GM21825 (cell line): ENCODE measurements around the gene ADAMTS6.

Experiments used
- ATAC-seq: cut with Tn5 transposase; IDR thresholded peaks from one replicate; pipeline ENCODE4 v1.9.1; 2021; ENCODE audit warnings: mild to moderate bottlenecking, moderate library complexity; ENCODE audit not compliant: unreplicated experiment

The ADAMTS6 gene

DNA sequence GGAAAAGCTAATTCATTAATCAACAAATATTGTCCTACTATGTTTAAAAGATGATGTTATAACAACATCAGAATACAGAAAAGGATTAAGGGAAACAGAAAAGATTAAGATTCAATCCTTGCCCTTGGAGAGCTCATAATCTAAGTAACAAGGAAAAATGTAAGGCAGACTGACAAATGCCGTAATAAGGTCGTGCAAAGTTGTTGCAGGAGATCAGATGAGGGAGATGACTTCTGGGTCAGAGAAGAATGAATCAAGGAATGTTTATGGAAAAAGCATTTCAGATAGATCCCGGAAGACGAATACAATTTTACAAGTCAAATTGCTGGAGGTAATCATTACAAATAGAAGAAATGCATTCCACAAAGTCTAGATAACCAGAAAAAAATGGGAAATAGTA, 6.4 kb downstream of the ADAMTS6 start:
- no peak for ATAC-seq

DNA sequence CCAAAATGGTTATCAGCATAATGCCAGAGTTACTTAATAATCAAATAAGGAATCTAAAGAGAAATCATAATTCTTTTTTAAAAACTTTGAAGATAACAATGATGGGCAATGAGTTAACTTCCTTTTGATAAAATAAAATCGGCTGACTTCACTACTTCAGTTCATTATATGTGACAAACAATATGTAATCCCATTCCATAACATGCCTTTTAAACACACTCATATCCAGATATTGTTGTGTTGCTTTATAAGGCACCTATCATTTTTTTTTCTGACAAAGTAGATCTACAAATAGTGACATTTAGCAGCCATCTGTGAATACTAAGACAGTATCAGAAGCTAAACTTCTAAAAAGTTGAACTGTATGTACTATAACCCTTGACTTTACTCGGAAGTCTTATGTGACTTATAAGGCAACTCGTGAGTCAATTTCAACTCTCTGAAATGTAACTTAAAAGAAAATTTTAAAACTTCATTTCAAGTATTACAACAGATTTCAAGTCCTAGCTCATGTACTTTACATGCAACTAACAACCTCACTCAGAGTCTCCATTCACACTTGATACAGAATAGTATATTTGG, 7.5 kb downstream of the ADAMTS6 start:
- ATAC-seq = no peak

DNA sequence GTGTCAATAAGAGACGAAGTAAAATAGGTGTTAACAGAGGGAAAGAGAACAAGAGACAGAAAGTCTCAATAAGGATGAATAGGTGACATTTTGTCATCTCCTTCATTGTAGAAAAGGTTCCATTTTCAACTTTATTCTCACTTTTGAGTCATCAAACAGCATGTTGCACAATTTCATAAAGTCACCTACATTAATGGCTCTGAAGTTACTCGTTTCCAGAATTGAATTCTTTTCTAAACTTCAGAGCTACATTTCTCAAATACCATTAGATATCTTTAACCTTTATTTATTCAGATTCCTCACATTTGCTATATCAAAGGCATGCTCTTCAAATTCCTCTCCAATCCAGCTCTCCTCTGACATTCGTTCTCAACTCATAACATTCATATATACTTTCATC, 13.1 kb downstream of the ADAMTS6 start:
- ATAC-seq = no peak

DNA sequence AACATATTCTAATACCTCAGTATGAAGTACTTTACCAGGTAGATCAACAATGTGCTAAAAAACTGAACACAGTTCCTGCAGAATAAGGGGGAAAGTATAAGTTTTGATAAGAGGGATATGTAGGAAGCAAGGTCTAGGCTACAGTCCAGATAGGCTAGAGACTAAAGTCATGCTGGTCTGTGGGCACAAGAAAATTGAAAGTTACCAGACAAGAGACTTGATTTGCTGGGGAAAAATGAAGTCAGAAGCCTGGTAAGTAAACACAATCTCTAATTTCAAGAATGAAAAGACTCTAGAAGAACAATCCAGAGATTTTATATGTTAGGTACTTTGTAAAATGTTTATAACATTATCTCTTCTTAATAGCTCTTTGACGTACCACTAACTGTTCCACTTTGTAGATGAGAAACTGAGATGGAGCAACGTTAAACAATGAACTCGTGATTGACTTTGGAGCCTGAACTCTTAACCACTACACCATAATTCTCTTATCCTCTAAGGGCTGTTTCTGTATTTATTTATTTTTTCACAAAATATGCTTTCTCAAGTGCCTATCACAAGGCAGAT, 19.5 kb downstream of the ADAMTS6 start:
- ATAC-seq = no peak

DNA sequence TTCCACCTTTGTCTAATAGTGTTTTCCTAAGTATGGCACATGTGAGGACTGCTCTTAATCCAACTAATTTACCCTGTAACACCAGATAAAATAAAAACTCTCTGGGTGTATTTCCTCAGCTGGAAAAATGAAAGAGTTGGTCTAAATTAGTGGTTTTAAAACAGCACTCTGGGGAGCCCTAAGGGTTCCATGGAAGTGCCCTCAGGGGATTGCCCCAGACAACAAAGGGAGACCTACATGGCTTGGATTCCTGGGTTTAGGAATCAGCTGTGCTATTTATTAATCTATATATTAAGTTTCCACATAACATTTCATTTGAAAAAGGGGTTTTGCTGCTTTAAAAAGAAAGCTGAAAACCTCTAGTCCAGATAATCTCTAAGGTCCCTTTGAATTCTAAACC, 20.2 kb downstream of the ADAMTS6 start:
- no peak for ATAC-seq

DNA sequence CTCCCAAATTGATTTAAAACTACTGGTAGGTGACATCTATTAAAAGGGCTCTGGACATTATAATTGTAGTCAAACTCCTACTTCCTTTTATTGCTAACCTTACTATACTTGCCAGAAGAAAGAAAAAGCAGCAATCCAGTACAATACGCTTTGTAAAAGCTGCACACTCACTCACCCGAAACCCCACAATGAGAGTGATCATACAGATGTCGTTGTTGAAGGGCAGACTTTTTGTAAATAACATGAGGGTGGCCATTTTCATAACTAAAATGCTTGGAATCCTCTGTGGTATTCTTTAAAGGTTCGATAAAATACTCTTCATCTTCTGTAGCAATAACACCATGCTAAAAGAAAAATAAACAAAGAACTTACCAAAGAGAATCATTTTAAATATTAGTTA, 21.7 kb downstream of the ADAMTS6 start:
- no peak for ATAC-seq

DNA sequence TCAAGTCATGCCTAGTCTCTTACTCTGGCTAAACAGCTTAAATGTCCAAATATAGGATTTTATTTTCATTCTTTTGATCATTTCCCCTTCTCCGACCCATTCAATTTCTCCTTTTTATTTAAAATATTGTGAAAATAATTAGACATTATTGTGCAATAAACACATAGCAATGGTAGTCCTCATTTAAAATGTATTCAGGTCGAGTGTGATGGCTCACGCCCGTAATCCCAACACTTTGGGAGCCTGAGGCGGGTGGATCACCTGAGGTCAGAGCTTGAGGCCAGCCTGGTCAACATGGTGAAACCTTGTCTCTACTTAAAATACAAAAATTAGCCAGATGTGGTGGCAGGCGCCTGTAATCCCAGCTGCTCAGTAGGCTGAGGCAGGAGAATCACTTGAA, 26.7 kb downstream of the ADAMTS6 start:
- ATAC-seq = no peak

DNA sequence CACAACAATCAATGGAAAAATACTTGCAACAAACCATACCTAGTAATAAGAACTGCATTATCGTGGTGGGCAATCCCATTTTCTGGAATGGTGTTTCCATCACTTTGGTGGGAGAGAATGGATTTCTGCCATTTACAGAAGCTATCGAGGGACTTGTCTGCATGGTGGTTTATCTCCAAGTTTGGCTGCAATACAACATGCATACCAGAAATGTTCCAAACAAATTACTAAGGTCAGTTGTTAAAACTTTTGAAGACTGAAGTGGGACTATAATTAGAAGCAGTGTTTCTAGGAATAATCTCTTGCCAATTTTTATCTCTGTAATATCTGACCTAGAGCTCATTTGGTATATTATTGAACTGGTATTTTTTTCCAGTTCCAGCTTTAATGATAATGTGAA, 30.3 kb downstream of the ADAMTS6 start:
- ATAC-seq = no peak

DNA sequence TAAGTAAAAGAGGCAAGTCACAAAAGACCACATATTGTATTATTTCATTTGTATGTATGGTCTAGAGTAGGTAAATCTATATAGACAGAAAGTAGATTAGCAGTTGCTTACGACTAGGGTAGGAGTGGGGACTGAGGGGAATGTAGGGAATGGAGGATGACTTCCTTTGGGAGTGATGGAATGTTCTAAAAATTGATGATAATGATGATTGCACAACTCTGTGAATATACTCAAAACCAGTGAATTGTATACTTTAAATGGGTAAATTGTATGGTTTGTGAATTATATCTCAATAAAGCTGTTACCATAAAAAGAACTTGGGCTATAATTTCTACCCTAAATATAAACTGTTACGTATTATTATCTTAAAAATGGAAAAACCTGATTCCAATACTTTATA, 35.0 kb downstream of the ADAMTS6 start:
- no peak for ATAC-seq

DNA sequence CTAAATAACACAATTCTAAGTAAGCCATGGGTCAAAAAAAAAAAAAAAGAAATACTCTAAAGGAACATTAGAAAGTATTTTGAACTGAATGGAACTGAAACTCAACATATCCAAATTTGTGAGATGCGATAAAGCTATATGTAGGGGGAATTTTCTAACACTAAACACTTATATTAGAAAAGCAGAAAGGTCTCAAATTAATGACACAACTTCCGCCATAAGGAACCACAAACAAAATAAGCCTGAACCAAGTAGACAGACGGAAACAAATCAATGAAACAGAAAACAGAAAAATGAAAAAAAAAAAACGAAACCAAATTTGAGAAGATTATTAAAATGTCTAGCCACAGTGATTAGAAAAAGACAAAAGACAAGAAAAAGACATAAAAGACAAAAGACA, 39.9 kb downstream of the ADAMTS6 start:
- no peak for ATAC-seq

DNA sequence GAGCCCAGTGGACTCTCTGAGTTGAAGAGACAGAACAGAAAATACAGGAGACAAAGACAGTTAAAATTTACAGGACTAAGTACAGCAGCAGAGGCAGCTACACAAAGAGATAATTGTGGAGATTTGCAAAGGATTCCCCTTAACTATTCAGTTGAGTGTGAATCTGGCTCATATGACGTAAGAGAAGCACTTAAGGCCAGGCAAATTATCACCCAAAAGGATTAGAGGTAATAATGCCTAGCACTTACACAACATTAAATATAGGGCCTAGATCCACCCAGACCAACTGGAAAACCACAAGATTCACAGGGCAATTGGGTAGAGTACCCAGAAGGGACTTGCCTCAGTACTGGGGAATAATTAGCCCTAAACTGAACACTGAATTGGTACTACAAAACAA, 41.3 kb downstream of the ADAMTS6 start:
- no peak for ATAC-seq

DNA sequence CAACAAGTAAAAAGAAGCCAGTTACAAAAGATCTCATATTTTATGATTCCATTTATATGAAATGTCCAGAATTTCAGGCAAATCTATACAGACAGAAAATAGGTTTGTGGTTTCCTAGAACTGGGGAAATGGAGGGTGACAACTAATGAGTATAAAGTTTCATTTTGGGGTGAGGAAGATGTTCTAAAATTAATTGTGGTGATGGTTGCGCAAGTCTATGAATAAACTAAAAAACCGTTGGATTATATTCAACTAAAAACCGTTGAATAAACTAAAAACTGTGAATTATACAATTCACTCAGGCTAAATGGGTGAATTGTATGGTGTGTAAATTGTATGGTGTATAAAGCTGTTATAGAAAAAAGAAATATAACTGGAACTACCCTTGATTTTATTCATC, 47.6 kb downstream of the ADAMTS6 start:
- no peak for ATAC-seq

DNA sequence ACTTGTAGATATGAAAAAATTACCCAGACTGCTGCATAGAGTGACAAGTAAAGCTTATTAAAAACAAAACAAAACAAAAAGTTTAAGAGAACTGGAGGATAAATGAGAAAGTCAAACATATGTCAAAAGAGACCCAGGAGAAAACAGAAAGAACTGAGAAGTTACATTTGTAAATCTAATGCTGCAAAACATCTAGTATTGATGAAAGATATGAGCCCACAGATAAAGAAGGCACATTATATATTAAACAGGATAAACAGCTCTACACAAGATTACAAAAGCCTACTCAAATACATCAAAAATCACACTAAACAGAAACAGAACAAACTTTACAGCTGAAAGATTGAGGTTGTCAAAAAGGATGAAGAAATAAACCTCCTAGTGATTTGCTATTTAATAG, 55.1 kb downstream of the ADAMTS6 start:
- no peak for ATAC-seq

DNA sequence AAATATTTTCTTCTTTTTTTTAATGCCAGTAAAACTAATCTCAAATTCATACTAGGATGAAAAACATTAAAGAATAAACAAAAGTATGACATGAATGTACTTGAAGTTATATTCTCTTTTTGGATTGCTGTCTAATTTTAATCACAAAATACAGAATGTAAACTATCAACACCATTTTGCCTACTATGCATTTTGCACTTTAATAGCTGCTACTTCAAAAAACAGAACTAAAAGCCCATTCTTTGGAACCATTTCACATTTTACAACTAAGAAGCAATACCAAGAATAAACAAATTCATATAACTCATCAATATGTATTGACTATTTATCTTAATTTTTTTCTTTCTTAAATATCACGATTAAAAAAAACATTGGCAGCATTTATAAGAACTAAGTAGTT, 58.1 kb downstream of the ADAMTS6 start:
- ATAC-seq = no peak

DNA sequence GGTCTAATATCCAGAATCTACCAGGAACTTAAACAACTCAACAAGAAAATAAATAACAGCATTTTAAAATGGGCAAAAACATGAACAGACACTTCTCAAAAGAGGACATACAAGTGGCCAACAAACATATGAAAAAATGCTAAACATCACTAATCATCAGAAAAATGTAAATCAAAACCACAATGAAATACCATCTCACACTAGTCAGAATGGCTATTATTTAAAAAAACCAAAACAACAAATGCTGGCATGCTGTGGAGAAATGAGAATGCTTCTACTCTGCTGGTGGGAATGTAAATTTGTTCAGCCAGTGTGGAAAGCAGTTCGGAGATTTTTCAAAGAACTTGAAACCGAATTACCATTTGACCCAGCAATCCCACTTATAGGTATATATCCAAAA, 63.1 kb downstream of the ADAMTS6 start:
- no peak for ATAC-seq

DNA sequence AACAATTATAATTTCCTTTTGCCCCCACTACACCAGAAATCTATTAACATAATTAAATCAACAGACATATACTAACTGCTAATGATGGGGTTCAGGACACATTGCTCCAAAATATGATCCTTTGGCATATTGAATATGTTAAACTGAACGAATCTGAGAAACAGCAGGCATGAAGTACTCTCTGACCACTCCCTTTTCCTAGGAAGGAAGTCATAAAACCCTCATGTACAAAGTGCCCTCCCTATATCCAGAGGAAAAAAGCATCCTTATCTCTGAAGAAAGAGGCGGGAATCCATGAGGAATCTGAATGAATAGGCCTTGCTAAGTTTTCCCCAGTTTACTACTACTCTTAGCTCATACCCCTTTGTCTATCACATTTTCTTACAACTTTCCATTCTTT, 67.9 kb downstream of the ADAMTS6 start:
- ATAC-seq = no peak

DNA sequence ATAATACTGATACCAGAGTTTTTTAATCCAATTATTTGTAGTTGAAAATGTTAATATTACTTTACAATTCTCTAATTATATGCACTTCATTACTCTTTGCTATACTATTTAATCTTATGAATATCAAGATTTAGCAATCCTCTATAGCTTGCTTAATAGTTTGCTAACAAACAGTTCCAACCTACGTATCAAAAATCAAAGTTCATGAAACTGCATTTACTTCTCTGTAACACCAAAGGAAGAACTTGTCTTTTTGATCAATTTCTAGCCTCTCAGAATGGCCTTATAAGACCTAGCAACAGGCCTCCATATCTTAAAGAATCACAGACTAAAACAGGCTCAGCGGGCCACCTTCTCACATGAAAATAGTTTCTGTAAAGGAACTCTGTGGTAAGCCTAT, 68.9 kb downstream of the ADAMTS6 start:
- no peak for ATAC-seq

DNA sequence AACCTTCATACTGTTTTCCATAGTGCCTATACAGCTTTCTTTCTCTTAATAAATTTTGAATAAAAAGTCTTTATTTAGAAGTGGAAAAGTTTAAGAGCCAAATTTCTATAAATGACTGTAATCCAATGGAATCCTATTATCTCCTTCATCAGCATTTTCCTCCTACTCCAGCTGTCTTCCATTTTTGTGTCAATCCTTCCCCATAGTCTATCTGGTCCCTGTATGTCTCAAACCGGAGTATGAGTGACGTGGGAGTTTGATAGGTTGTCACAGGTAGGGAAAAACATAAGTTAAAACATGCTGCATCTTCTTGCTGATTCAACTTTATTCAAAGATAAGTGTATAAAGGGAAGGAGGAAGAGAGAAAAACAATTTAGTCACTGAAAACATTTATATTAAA, 70.4 kb downstream of the ADAMTS6 start:
- ATAC-seq = no peak

DNA sequence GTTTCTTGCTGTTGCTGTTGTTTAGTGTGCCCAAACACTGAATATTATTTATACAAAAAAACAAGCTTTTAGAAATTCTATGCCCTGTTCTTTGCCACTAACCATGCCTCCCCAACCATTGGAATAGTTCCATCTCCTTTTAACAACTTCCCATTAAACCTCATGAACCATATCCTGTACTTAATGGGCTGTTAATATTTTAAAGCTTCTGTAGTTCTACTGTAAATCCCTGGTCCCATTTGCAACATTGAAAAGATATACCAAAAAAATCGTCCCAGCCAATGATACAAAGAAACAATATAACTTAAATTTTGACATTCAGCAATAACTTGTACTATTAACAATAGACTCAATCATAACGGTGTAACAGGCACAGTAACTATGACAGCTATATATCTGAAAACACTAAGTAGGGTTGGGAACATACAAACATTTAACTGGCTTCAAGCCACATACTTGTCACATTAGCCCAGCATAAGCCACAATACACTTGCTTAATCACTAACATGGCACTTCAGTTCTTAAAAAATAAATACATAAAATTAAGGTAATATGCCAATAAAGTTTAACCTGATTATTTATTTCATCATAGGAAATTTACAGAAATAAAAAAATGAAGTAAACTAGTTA, 86.1 kb downstream of the ADAMTS6 start:
- no peak for ATAC-seq

DNA sequence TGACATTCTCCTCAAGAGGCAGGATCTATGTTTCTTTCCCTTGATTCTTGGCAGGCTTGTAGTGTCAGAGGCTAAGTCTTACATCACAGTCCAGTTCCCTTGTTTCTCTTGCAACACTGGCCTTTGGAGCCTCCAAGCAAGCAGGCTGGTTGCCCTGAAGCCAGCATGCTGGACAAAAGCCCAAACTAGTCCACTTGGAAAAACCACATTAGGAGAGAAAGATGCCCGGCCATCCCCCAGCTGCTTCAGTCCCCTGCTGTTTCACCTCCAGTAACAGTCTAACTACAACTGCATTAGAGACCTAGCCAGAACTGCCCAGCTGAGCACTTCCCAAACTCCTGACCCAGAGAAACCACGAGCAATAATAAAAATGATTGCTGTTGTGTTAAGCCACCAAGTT, 87.6 kb downstream of the ADAMTS6 start:
- ATAC-seq = no peak

DNA sequence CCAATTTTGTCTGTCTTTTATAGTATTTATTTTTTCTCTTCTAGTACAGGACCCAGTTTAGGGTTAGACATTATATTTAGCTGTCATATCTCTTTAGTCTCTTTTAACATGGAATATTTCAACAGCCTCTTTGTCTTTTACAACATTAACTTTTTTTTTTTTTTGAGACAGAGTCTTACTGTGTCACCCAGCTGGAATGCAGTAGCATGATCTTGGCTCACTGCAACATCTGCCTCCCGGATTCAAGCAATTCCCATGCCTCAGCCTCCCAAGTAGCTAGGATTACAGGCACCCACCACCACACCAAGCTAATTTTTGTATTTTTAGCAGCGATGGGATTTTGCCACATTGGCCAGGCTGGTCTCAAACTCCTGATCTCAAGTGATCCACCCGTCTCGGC, 90.1 kb downstream of the ADAMTS6 start:
- ATAC-seq = no peak

DNA sequence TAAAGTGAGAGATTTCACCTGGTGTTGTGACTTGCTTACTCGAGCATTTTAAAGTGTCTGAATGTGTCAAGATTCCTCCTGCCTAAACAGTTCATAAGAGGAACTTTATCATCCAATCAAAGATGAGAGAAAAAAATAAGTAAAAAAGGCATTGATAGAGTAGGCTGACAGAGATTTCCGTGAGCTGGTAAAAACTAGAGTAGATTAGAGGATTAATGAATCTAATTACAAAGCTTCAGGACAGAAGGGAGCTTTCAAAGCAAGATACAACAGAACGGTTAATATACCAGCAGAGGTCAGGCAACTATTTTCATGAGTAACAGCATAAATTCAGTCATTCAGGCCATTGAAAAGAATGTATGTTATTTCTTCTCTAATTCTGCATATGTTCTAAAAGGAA, 91.5 kb downstream of the ADAMTS6 start:
- no peak for ATAC-seq

DNA sequence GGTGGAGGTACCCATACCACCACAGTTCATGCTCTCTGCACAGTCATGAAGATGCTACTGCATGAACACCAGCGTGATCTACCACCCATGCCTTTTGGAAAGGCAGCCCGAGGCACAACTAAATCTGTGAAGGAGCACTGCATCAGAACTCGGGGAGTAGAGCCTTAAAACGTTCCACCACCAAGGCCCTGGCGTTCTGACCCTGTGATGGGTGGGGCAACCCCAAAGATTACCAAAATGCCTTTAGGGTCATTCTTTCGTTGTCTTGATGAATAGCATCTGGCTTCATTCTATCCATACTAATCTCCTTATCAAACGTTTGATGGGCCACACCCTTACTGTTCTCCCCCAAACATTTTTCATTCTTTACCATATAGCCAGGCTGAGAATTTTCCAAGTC, 97.9 kb downstream of the ADAMTS6 start:
- no peak for ATAC-seq
